K562 (cell line): ENCODE measurements around the gene RYR1. TPM values are rescaled to one million over a fixed set of nuclear protein-coding genes. Genes with fewer than 3 reads are reported as not detected.

Experiments
- BCOR ChIP-seq: fragments of 450-650 bp; IDR thresholded peaks from 2 replicates; pipeline ENCODE4 v1.6.1; 2016
- CEBPB ChIP-seq: fragments of 450-650 bp; IDR thresholded peaks from 2 replicates; pipeline ENCODE4 v1.6.1; 2016; ENCODE audit warnings: missing genetic modification characterization, missing compliant biosample characterization
- E2F5 ChIP-seq: sonication (generic); formaldehyde crosslinking; IDR thresholded peaks from 2 replicates; pipeline ENCODE4 v1.8.0; 2022; ENCODE audit warnings: mild to moderate bottlenecking, missing genetic modification reagents
- MEF2A ChIP-seq: IDR thresholded peaks from 2 replicates; pipeline ENCODE4 v1.6.1; 2011; ENCODE audit warnings: low read depth, mild to moderate bottlenecking, low read length, moderate library complexity; ENCODE audit not compliant: control insufficient read depth
- NKRF ChIP-seq: fragments of 450-650 bp; IDR thresholded peaks from 2 replicates; pipeline ENCODE4 v1.6.1; 2016; ENCODE audit warnings: borderline replicate concordance
- NR4A1 ChIP-seq, 2 experiments: fragments of 250-450 bp in 1 of 2; fragments of 450-650 bp in 1 of 2; sonication (Bioruptor Pico) in 1 of 2; IDR thresholded peaks; 2 replicates each; pipeline versions ENCODE4 v1.4.0 to v1.6.1; 2016 to 2020; ENCODE audit warnings: mild to moderate bottlenecking in 2 of 2, missing compliant biosample characterization in 1 of 2, missing genetic modification characterization in 1 of 2, moderate library complexity in 1 of 2
- SIN3A ChIP-seq, 2 experiments: fragments of 150-350 bp in 1 of 2; IDR thresholded peaks; 2 replicates each; pipeline ENCODE4 v1.6.1; 2011 to 2016; ENCODE audit warnings: borderline replicate concordance in 2 of 2, low read depth in 2 of 2, low read length in 2 of 2, mild to moderate bottlenecking in 2 of 2, moderate library complexity in 2 of 2; ENCODE audit not compliant: control insufficient read depth in 1 of 2
- SMARCB1 ChIP-seq: IDR thresholded peaks from 2 replicates; pipeline ENCODE4 v1.6.1; 2011; ENCODE audit warnings: improper control_type of control experiment, low read depth; ENCODE audit not compliant: insufficient read length
- SMC3 ChIP-seq: conservative IDR thresholded peaks from 2 replicates; pipeline ENCODE4 v1.6.1; 2011; ENCODE audit warnings: low read depth, low read length, improper control_type of control experiment; ENCODE audit not compliant: insufficient read depth
- STAT5B ChIP-seq: fragments of 250-450 bp; sonication (Bioruptor Pico); IDR thresholded peaks from 2 replicates; pipeline ENCODE4 v1.8.0; 2021; ENCODE audit warnings: mild to moderate bottlenecking, inconsistent platforms
- STAT6 ChIP-seq: sonication (generic); formaldehyde crosslinking; IDR thresholded peaks from 2 replicates; pipeline ENCODE4 v1.8.1; 2023; ENCODE audit warnings: mild to moderate bottlenecking, missing genetic modification reagents
- ZBTB7A ChIP-seq: IDR thresholded peaks from 2 replicates; pipeline ENCODE4 v1.6.1; 2011; ENCODE audit warnings: low read depth, mild to moderate bottlenecking, low read length, moderate library complexity, borderline replicate concordance; ENCODE audit not compliant: control insufficient read depth
- ZFP36 ChIP-seq: fragments of 150-350 bp; IDR thresholded peaks from 2 replicates; pipeline ENCODE4 v1.6.1; 2018; ENCODE audit warnings: low read length, low read depth; ENCODE audit not compliant: partially characterized antibody
- ZNF354B ChIP-seq: fragments of 250-450 bp; sonication (Bioruptor Pico); IDR thresholded peaks from 2 replicates; pipeline ENCODE4 v1.4.0; 2020
- ZNF398 ChIP-seq: fragments of 250-450 bp; sonication (Bioruptor Pico); IDR thresholded peaks from 2 replicates; pipeline ENCODE4 v1.8.0; 2021; ENCODE audit warnings: moderate library complexity, mild to moderate bottlenecking, inconsistent platforms
- ZNF511 ChIP-seq: sonication (generic); formaldehyde crosslinking; IDR thresholded peaks from 2 replicates; pipeline ENCODE4 v1.8.0; 2022; ENCODE audit warnings: mild to moderate bottlenecking, missing genetic modification reagents
- ZNF75A ChIP-seq: fragments of 450-650 bp; formaldehyde crosslinking; IDR thresholded peaks from 2 replicates; pipeline ENCODE4 v1.4.0; 2020; ENCODE audit warnings: mild to moderate bottlenecking
- polyA plus RNA-seq, 8 experiments: library from polyadenylated mRNA; depleted of rRNA in 4 of 8; stranded (reverse) in 5 of 8; unstranded in 3 of 8; fragments of >200 nt; fragmentation: Nextera tagmentation in 2 of 8; fragmentation: Illumina TruSeq in 1 of 8; extraction: Ambion mirVana in 2 of 8; extraction: Trizol in 1 of 8; gene quantifications; 2 replicates each; pipeline versions ENCODE4 v1.2.1 to v1.2.3, GENCODE V29; 2011 to 2014; ENCODE audit warnings: inconsistent platforms in 1 of 8, missing spikeins in 1 of 8
- total RNA-seq, 7 experiments: library from RNA; depleted of rRNA in 6 of 7; stranded (reverse); fragments of >200 nt in 6 of 7; fragmentation: Illumina TruSeq in 2 of 7; extraction: Trizol in 2 of 7; gene quantifications; 2 replicates each; pipeline versions ENCODE4 v1.2.1 to v1.2.3, GENCODE V29; 2011 to 2021; ENCODE audit warnings: low replicate concordance in 1 of 7

The RYR1 gene
- total and polyA plus RNA-seq, 9 of the 15 experiments (the other 6 are each of a cell fraction or from before 2014, with no cell fraction given): 0.11 to 7.4 (median 3.7) TPM

- TF ChIP-seq STAT6 (CRISPR knock-in tag) (0 out of 2 replicates have a peak, but pooled peaks have one; percentile 23), ZNF75A (no peak), ZNF354B (CRISPR knock-in tag) (no peak), ZFP36 (no peak), E2F5 (CRISPR knock-in tag) (no peak), NR4A1 (CRISPR knock-in tag; IDR thresholded peaks at IDR 0.05) (no peak), NR4A1 (tag; IDR thresholded peaks at IDR 0.05) (no peak), SIN3A (IDR thresholded peaks at IDR 0.05; ENCODE audit: borderline replicate concordance in 2 of 2, control insufficient read depth in 1 of 2, low read depth in 2 of 2, low read length in 2 of 2) (no peak), ZNF398 (CRISPR knock-in tag) (no peak), ZBTB7A (no peak; the same call in 1 of the 2 replicates), SMC3 (no peak; the same call in 1 of the 2 replicates), CEBPB (tag) (peak; percentile 61), MEF2A (no peak), NKRF (no peak), STAT5B (CRISPR knock-in tag) (no peak), SMARCB1 (no peak), ZNF511 (CRISPR knock-in tag) (no peak), BCOR (peak; percentile 79)
These were observed 123.8 kb downstream of the RYR1 start (continued) for GRCh38 chr19:38557205-38557799.
